ENCODE data around the gene SLC39A1.

DNA sequence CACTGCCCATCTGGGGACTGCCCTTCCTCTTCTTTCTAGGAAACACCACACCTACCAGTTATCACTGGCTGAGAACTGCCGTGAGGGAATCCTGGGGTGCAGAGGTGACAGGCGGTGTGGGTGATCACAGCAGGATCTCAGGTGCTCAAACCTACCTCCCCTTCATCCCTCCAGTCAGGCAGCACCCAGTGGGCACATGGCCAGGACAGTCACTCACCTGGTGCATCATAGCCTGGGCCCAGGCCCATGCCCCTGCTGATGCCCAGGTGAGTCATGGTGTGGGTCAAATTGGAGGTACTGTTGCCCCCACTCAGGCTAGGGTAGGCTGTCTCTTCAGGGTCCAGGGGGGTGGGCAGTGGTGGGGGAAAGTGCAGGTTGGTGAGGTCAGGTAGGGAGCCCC, 11.5 kb downstream of the SLC39A1 start:
- TF ChIP-seq SP1 (CRISPR knock-in tag; conservative IDR thresholded peaks at IDR 0.05) (no peak), FOXK1 (CRISPR knock-in tag; IDR thresholded peaks at IDR 0.05) (no peak), FOXP1 (CRISPR knock-in tag; IDR thresholded peaks at IDR 0.05; ENCODE audit: borderline replicate concordance) (no peak)
- TF ChIP-seq, protein P1, sequence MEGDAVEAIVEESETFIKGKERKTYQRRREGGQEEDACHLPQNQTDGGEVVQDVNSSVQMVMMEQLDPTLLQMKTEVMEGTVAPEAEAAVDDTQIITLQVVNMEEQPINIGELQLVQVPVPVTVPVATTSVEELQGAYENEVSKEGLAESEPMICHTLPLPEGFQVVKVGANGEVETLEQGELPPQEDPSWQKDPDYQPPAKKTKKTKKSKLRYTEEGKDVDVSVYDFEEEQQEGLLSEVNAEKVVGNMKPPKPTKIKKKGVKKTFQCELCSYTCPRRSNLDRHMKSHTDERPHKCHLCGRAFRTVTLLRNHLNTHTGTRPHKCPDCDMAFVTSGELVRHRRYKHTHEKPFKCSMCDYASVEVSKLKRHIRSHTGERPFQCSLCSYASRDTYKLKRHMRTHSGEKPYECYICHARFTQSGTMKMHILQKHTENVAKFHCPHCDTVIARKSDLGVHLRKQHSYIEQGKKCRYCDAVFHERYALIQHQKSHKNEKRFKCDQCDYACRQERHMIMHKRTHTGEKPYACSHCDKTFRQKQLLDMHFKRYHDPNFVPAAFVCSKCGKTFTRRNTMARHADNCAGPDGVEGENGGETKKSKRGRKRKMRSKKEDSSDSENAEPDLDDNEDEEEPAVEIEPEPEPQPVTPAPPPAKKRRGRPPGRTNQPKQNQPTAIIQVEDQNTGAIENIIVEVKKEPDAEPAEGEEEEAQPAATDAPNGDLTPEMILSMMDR (IDR thresholded peaks at IDR 0.05) = no peak
- TF ChIP-seq, protein P2, sequence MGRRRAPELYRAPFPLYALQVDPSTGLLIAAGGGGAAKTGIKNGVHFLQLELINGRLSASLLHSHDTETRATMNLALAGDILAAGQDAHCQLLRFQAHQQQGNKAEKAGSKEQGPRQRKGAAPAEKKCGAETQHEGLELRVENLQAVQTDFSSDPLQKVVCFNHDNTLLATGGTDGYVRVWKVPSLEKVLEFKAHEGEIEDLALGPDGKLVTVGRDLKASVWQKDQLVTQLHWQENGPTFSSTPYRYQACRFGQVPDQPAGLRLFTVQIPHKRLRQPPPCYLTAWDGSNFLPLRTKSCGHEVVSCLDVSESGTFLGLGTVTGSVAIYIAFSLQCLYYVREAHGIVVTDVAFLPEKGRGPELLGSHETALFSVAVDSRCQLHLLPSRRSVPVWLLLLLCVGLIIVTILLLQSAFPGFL (CRISPR knock-in tag; IDR thresholded peaks at IDR 0.05; ENCODE audit: borderline replicate concordance) = no peak
- TF ChIP-seq, protein P3, sequence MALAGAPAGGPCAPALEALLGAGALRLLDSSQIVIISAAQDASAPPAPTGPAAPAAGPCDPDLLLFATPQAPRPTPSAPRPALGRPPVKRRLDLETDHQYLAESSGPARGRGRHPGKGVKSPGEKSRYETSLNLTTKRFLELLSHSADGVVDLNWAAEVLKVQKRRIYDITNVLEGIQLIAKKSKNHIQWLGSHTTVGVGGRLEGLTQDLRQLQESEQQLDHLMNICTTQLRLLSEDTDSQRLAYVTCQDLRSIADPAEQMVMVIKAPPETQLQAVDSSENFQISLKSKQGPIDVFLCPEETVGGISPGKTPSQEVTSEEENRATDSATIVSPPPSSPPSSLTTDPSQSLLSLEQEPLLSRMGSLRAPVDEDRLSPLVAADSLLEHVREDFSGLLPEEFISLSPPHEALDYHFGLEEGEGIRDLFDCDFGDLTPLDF (CRISPR knock-in tag; IDR thresholded peaks at IDR 0.05) = no peak
- TF ChIP-seq, protein P4, sequence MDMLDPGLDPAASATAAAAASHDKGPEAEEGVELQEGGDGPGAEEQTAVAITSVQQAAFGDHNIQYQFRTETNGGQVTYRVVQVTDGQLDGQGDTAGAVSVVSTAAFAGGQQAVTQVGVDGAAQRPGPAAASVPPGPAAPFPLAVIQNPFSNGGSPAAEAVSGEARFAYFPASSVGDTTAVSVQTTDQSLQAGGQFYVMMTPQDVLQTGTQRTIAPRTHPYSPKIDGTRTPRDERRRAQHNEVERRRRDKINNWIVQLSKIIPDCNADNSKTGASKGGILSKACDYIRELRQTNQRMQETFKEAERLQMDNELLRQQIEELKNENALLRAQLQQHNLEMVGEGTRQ (CRISPR knock-in tag; IDR thresholded peaks at IDR 0.05) = no peak
